Neural progenitor cell (in vitro differentiated cells): ENCODE results near the gene RAMP1.

Experiments
- EZH2 ChIP-seq: fragments of 200-600 bp; sonication (generic); IDR thresholded peaks from 2 replicates; pipeline ENCODE4 v1.6.1; 2017; ENCODE audit warnings: antibody characterized with exemption, mild to moderate bottlenecking, moderate library complexity
- EZH2phosphoT487 ChIP-seq: fragments of 200-600 bp; sonication (generic); IDR thresholded peaks from 2 replicates; pipeline ENCODE4 v1.6.1; 2017; ENCODE audit warnings: antibody characterized with exemption
- TF ChIP-seq, protein P1 (sequence below): fragments of 200-600 bp; sonication (generic); IDR thresholded peaks from 2 replicates; pipeline ENCODE4 v1.5.1; 2017; ENCODE audit warnings: antibody characterized with exemption, mild to moderate bottlenecking

- TF ChIP-seq, protein P1, sequence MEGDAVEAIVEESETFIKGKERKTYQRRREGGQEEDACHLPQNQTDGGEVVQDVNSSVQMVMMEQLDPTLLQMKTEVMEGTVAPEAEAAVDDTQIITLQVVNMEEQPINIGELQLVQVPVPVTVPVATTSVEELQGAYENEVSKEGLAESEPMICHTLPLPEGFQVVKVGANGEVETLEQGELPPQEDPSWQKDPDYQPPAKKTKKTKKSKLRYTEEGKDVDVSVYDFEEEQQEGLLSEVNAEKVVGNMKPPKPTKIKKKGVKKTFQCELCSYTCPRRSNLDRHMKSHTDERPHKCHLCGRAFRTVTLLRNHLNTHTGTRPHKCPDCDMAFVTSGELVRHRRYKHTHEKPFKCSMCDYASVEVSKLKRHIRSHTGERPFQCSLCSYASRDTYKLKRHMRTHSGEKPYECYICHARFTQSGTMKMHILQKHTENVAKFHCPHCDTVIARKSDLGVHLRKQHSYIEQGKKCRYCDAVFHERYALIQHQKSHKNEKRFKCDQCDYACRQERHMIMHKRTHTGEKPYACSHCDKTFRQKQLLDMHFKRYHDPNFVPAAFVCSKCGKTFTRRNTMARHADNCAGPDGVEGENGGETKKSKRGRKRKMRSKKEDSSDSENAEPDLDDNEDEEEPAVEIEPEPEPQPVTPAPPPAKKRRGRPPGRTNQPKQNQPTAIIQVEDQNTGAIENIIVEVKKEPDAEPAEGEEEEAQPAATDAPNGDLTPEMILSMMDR, result no peak
- no peak for TF ChIP-seq EZH2phosphoT487
- TF ChIP-seq EZH2, result no peak
Measured at GRCh38 chr2:237942513-237942899, 83.1 kb downstream of the RAMP1 start.
